ENCODE data around the gene RIMS1. TPM values are rescaled to one million over a fixed set of nuclear protein-coding genes. Genes with fewer than 3 reads are reported as not detected.

RIMS1 gene
- total and polyA plus RNA-seq, 2 of the 13 experiments (the other 11 are each of a cell fraction or from before 2014, with no cell fraction given), result not detected

DNA sequence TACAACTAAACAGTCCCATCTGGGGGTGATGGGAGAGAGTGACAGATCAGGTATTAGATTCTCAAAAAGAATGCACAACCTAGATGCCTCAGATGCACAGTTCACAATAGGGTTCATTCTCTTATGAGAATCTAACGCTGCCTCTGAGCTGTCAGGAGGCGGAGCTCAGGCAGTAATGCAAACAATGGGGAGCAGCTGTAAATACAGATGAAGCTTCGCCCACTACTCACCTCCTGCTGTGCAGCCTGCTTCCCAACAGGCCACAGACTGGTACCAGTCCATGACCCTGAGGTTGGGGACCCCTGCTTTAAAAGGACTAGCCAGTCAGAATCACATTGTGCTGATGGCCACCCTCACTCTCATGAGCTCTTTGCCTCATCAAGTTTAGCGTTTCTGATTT is 488.5 kb downstream of the RIMS1 start:
- H3K79me2 ChIP-seq (ENCODE audit: insufficient read depth, low read length), result no peaks in the 10 kb centered on the region
- no peaks in the 10 kb centered on the region for H3K36me3 ChIP-seq (replicated peaks in 1 of 2; ENCODE audit: control insufficient read depth in 1 of 2, insufficient read depth in 2 of 2, low read length in 2 of 2)
- H3K9ac ChIP-seq (ENCODE audit: insufficient read depth, low read depth, low read length), result no peak overlapping the region
- TF ChIP-seq, protein P1, sequence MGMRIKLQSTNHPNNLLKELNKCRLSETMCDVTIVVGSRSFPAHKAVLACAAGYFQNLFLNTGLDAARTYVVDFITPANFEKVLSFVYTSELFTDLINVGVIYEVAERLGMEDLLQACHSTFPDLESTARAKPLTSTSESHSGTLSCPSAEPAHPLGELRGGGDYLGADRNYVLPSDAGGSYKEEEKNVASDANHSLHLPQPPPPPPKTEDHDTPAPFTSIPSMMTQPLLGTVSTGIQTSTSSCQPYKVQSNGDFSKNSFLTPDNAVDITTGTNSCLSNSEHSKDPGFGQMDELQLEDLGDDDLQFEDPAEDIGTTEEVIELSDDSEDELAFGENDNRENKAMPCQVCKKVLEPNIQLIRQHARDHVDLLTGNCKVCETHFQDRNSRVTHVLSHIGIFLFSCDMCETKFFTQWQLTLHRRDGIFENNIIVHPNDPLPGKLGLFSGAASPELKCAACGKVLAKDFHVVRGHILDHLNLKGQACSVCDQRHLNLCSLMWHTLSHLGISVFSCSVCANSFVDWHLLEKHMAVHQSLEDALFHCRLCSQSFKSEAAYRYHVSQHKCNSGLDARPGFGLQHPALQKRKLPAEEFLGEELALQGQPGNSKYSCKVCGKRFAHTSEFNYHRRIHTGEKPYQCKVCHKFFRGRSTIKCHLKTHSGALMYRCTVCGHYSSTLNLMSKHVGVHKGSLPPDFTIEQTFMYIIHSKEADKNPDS (CRISPR knock-in tag; IDR thresholded peaks at IDR 0.05), result no peak
- 0 out of 2 replicates have a peak, but pooled peaks have one; percentile 15 for TF ChIP-seq SP5 (CRISPR knock-in tag; IDR thresholded peaks at IDR 0.05; ENCODE audit: borderline replicate concordance, low read depth)
- DNase-seq (ENCODE audit: low spot score) (peak; percentile 15), FAIRE-seq (no peak), ATAC-seq (peak; percentile 48; the same call in 2 of the 3 replicates)
- H3K4me2 ChIP-seq (ENCODE audit: low read depth, low read length), result no peak overlapping the region
- no peak overlapping the region for H3K27ac ChIP-seq (ENCODE audit: extremely low read length, insufficient read depth, low read length)
- no peak overlapping the region for H3K4me3 ChIP-seq (replicated peaks in 1 of 3; ENCODE audit: insufficient read depth in 1 of 3, low read depth in 2 of 3, low read length in 3 of 3)
- H2AFZ ChIP-seq (ENCODE audit: low read length), result no peak overlapping the region
- in situ Hi-C loops (cut with HindIII; ENCODE audit: extremely low pct_ligation_motif_present, low pct_unique_long_range_greater_than_20kb) (no loop called here), intact Hi-C loops (cut with micrococcal nuclease; ENCODE audit: unreplicated experiment) (no loop called here)
- 1% methylated on average over 3 of the region's 4 CpGs for WGBS (ENCODE audit: low lambda C conversion rate)
- no peaks in the 10 kb centered on the region for H3K27me3 ChIP-seq (ENCODE audit: control insufficient read depth in 1 of 2, insufficient read depth in 2 of 2, low read length in 2 of 2)
- no TSS peak for BruUV-seq (replicated peaks)
- POLR2A ChIA-PET, result no interaction called here
- H3K9me3 ChIP-seq (ENCODE audit: low read length), result no peaks in the 10 kb centered on the region
- H3K4me1 ChIP-seq (ENCODE audit: insufficient read depth, low read length), result no peaks in the 10 kb centered on the region
- CTCF ChIA-PET (ENCODE audit: low intra/inter-chr PET ratio, low total read pairs), result no interaction called here
- no peaks in the 10 kb centered on the region for H4K20me1 ChIP-seq (ENCODE audit: insufficient read depth, low read length)

DNA sequence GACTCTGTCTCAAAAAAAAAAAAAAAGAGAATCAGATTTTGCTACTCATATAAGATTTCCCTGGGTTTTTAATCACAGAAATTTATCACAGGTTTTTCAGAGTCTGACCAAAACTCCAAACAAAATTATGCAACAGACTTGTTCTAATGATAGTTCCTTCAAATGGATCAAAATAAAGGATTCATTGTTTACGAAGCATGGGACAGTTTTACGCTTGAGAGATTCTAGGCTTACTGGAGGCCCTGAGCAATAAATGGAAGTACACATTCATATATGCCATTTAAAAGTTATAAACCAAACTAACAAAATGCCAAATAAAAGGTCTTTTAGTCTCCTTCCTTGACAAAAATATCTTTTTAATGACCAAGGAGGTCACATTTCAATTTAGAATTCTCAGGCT is 490.4 kb downstream of the RIMS1 start:
- WGBS (ENCODE audit: low lambda C conversion rate), result 5% methylated on average over 2 of the region's 2 CpGs
- Histone ChIP-seq H3K79me2 (ENCODE audit: insufficient read depth, low read length) (no peaks in the 10 kb centered on the region), H3K9ac (ENCODE audit: insufficient read depth, low read depth, low read length) (no peak overlapping the region), H3K36me3 (replicated peaks in 1 of 2; ENCODE audit: control insufficient read depth in 1 of 2, insufficient read depth in 2 of 2, low read length in 2 of 2) (no peaks in the 10 kb centered on the region), H2AFZ (ENCODE audit: low read length) (no peak overlapping the region), H3K4me1 (ENCODE audit: insufficient read depth, low read length) (no peaks in the 10 kb centered on the region), H3K9me3 (ENCODE audit: low read length) (no peaks in the 10 kb centered on the region), H4K20me1 (ENCODE audit: insufficient read depth, low read length) (no peaks in the 10 kb centered on the region), H3K4me2 (ENCODE audit: low read depth, low read length) (no peak overlapping the region), H3K4me3 (replicated peaks in 1 of 3; ENCODE audit: insufficient read depth in 1 of 3, low read depth in 2 of 3, low read length in 3 of 3) (no peak overlapping the region), H3K27me3 (ENCODE audit: control insufficient read depth in 1 of 2, insufficient read depth in 2 of 2, low read length in 2 of 2) (no peaks in the 10 kb centered on the region), H3K27ac (ENCODE audit: extremely low read length, insufficient read depth, low read length) (no peak overlapping the region)
- ATAC-seq, result no peak
- FAIRE-seq, result no peak
- DNase-seq (ENCODE audit: low spot score), result no peak
- in situ Hi-C loops (cut with HindIII; ENCODE audit: extremely low pct_ligation_motif_present, low pct_unique_long_range_greater_than_20kb), result no loop called here
- CTCF ChIA-PET (ENCODE audit: low intra/inter-chr PET ratio, low total read pairs), result no interaction called here
- TF ChIP-seq FOXA1 (IDR thresholded peaks at IDR 0.05) (no peak), FOXA1 (CRISPR knock-in tag; IDR thresholded peaks at IDR 0.05) (no peak), SUZ12 (IDR thresholded peaks at IDR 0.05; ENCODE audit: low read depth, low read length) (no peak), KDM3A (CRISPR knock-in tag; IDR thresholded peaks at IDR 0.05; ENCODE audit: low read depth) (no peak), SRSF1 (optimal IDR thresholded peaks at IDR 0.05; ENCODE audit: low read depth, low read length) (no peak), SATB2 (CRISPR knock-in tag; IDR thresholded peaks at IDR 0.05) (no peak), CBX1 (IDR thresholded peaks at IDR 0.05; ENCODE audit: low read depth) (no peak), XBP1 (CRISPR knock-in tag; IDR thresholded peaks at IDR 0.05) (no peak), ZNF652 (CRISPR knock-in tag; IDR thresholded peaks at IDR 0.05; ENCODE audit: borderline replicate concordance, low read depth) (no peak), CAMTA2 (CRISPR knock-in tag; IDR thresholded peaks at IDR 0.05; ENCODE audit: borderline replicate concordance) (no peak)
- TF ChIP-seq, protein P2, sequence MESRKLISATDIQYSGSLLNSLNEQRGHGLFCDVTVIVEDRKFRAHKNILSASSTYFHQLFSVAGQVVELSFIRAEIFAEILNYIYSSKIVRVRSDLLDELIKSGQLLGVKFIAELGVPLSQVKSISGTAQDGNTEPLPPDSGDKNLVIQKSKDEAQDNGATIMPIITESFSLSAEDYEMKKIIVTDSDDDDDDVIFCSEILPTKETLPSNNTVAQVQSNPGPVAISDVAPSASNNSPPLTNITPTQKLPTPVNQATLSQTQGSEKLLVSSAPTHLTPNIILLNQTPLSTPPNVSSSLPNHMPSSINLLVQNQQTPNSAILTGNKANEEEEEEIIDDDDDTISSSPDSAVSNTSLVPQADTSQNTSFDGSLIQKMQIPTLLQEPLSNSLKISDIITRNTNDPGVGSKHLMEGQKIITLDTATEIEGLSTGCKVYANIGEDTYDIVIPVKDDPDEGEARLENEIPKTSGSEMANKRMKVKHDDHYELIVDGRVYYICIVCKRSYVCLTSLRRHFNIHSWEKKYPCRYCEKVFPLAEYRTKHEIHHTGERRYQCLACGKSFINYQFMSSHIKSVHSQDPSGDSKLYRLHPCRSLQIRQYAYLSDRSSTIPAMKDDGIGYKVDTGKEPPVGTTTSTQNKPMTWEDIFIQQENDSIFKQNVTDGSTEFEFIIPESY (CRISPR knock-in tag; IDR thresholded peaks at IDR 0.05), result no peak
- TF ChIP-seq, protein P3, sequence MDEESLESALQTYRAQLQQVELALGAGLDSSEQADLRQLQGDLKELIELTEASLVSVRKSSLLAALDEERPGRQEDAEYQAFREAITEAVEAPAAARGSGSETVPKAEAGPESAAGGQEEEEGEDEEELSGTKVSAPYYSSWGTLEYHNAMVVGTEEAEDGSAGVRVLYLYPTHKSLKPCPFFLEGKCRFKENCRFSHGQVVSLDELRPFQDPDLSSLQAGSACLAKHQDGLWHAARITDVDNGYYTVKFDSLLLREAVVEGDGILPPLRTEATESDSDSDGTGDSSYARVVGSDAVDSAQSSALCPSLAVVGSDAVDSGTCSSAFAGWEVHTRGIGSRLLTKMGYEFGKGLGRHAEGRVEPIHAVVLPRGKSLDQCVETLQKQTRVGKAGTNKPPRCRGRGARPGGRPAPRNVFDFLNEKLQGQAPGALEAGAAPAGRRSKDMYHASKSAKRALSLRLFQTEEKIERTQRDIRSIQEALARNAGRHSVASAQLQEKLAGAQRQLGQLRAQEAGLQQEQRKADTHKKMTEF (CRISPR knock-in tag; IDR thresholded peaks at IDR 0.05), result no peak
- no TSS peak for BruUV-seq (replicated peaks)
- POLR2A ChIA-PET, result no interaction called here
- intact Hi-C loops (cut with micrococcal nuclease; ENCODE audit: unreplicated experiment), result no loop called here

Data from HepG2 (cell line).